Non-pigmented ciliary epithelial cell (primary cell): ENCODE measurements around the gene CRACR2A.

Source experiments
- DNase-seq: peaks from one replicate; pipeline ENCODE4 v3.0.0-alpha.2; 2010; ENCODE audit warnings: low read depth

CRACR2A gene

DNA sequence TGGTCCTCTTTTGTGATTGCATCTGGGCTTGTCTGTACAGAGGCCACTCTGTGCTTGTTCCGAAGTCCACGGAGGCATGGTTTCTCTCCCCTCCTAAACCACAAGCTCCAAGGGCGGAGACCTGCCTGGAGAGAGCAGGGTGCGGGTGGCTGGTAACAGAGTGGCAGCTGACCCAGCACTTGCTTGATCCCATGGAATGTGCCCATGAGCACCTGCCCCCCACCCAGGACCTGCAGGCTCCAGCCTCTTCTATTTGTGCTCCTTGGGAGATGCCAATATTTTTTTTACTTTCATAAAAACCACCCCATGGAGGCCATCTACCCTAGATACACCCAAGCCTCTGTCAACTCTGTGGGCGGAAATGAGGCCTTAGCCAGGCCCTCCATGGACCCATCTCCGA lies 157.2 kb downstream of the CRACR2A start:
- DNase-seq = no peak

DNA sequence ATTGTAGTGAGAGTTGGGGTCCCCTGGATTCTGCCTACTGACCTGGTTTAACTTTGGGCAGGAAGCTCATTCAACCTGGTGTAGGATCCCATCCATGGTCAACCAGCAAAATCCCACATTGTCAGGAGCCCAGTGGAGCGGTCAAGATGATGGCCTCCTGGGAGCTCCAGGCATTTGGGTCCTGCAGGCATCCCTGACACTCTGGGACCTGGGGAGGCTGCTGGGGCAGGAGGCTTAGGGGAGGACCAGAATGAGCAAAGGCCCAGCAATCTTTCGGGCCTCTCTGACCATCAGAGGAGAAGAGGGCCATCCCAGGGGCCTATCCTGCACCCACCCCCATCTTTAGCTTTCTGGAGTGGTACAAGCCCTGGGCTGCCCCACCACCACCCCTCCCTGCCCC lies 157.9 kb downstream of the CRACR2A start:
- no peak for DNase-seq

DNA sequence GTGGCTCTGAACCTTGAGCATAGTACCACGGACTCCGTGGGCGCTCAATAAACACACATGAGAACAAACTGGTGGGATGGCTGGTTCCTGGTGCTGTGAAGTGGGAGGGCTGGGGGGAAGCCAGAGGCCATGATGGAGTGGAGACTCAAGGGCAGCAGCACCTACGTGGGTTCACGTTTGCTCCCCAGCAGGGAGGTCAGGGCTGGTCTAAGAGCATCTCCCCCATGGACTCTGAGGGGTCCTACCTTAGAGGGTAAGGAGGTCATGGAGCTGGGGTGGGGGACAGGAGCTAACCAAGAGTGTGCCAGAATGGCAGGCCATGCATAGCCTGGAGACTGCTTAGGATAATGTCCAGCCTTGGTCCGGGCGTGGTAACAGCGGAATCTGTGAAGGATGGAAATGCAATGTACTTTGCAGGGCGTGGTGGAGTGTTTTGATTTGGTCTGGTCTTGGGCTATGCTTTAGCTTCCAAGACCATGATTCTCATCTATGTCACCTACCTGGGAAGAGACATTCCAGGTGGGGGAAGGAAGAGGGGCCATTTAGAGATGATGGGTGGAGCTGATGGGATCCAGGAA lies 158.9 kb downstream of the CRACR2A start:
- DNase-seq = no peak

DNA sequence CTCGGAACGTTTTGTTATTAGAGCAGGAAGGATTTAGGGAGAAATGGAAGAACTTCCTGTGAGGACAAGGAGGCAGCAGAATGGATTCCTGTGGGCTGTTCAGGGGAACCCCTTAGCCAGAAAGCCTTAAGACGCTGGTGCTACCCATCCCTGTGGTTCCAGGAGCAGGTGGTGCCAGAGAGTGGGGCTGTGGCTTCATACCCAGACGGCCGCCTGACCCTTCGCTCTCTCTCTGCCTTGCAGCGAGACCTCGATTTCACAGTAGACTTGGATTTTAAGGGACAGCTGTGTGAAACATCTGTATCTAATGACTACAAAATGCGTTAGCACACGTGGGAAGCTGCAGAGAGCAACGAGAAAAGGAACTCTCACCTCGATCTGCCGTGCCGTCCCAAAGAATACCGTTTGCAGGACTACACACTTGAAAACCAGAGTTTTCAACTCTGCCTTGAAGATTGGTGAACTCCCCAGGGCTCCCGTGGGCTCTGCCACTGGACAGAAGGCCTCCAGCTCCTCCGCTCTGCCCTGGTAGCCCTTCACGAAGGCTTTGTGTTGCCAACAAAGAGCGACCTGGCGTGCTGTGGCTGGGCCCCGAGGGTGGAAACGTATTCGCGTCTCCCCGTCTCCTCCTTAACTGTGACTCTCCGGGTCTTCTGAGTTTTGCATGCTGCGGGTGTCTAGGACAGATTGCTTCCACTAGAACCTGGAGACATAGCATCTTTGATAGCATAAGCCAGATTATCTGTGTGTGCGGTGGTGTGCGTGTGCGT lies 159.9 kb downstream of the CRACR2A start:
- no peak for DNase-seq

DNA sequence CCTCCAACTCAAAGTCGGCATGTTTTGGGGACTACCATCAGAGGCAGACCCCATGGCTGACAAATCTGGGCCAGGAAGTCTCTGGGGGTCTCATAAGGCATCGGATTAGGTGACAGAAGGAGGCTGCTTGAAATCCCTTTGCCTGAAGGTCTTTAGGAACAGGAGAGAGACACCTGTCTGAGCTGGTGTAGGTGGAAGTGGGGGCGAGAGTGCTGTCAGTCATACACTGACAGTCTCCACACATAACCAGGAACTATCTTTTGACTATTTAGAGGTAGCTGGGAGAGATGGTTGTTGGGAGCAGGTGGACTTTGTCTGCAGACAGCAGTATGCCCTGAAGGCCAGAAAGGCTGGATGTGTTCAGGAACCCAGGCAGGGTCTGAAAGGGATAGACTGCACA lies 163.2 kb downstream of the CRACR2A start:
- no peak for DNase-seq

DNA sequence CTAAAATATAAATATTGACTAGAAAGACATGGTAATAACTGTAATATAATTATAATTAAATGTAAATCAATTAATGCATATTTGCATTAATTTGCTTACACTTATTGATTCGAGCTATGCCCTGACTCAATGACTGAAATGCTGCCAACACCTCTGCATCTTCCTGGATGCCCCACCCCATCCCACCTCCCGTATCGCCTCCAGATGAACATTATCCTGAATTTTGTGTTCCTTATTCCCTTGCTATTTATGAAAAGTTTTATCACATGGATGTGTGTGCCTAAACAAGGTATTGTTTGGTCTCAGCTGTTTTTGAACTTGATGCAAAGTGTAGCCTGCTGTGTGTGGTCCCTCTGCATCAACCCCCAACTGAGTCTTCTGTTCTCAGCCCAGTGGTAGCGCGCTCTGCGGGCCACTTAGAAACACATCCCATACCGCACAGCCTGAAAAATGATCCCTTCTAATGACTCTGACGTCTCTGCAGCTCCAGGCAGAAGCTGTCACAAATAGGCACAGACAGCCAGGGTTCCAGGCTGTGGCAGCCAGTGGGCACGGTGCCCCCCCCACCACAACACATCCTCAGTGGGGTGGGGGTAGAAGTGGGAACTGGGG lies 165.4 kb downstream of the CRACR2A start:
- no peak for DNase-seq

DNA sequence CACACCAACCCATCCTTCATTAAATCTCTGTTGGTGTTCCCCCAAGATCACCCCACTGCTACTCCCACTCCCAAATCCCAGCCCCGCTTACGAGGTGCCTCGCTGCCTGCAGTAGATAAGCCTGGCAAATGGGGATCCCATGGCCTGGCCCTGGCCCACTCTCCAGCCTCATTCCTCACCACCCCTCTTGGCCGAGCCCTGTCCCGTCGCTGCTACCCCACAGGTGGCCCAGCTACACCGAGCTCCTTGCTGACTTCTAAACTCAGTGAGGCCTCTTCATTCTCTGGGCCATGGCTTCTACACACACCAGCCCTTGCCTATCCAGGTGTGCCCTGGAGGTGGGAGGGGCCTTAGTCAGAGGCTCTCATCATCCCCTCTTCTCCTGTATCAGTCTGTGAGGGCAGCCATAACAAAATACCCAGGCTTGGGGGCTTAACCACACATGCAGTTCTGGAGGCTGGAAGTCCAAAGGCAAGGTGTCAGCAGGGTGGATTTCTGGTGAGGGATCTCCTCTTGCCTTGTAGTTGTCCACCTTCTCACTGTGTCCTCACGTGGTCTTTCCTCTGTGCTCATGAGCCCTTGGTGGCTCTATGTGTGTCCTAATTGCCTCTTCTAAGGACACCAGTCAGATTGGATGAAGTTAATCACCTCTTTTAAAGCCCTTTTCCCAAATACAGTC lies 169.1 kb downstream of the CRACR2A start:
- no peak for DNase-seq

DNA sequence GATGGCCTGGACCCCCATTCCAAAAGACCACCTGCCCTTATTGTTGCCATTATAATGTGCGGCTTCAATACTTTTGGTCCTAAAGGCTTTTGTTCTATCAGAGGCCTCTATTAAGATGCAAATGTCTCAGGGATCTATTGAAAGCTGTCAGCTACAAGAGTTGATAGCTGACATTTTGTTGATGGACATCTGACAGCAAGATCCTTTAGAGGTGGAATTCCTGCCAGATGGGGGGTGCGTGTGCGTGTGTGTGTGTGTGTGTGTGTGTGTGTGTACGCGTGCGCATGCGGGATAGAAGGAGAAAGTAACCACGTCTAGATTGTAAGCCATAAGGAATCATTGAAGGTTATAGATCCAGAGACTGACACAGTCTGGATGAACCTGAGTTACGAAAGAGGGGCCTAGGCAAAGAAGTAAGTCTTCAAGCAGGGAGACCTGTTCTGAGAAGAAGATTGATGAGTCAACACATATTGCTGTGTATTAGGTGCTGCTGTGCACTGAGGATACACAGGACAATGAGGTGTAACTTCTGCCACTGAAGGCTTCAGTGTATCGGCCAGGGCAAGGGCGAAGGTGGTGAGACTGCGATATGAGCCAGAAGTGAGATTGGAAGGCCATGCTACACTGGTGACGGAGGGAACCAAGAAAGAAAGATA lies 172.7 kb downstream of the CRACR2A start:
- DNase-seq = no peak

DNA sequence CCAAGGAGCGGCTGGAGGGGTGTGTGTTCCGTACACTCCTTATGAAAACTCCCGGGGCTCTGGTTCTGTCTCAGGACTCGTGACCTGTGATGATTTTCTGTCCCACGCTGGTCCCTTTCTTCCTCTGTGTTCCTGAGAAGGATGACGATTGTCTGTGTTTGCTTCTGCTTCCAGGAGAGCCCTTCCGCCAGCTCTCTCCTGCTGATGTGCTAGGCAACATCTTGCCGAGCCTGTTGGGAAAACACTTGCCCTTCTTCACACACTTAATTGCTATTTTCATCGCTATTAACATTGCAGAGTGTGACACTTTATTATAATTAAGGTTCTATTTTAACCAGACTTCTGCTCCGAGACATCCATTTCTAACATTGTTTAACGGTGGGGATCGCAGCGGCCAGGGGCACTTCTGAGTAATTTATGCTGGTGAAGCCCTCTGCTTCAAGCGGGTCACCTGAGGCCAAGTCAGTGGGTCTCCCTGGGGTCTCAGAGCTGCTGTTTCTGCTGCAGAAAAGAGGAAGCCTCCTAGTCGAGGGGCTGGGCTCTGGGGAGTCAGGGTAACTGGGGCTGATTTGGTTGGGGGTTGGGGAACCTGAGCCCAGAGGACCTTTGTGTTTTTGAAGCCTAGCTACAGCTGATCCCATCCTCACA lies 173.3 kb downstream of the CRACR2A start:
- DNase-seq = no peak

DNA sequence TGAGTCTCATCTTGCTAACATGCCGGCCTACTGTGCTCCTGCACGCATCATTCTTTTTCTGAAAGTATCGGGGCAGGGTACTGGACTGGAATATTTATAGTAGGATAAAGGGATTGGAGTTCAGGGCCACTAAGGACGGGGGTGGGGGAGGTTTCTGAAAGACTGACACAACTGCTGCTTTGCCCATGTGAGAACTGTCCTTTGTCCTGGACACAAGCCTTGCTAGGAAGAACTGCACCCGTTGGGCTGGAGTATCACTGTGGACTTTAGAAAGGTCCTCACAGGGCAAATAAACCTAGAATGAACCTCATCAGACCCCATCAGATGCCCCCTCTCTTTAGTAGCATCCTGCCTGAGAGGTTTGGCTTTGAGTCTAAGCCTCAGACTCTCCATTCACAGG lies 174.4 kb downstream of the CRACR2A start:
- no peak for DNase-seq

DNA sequence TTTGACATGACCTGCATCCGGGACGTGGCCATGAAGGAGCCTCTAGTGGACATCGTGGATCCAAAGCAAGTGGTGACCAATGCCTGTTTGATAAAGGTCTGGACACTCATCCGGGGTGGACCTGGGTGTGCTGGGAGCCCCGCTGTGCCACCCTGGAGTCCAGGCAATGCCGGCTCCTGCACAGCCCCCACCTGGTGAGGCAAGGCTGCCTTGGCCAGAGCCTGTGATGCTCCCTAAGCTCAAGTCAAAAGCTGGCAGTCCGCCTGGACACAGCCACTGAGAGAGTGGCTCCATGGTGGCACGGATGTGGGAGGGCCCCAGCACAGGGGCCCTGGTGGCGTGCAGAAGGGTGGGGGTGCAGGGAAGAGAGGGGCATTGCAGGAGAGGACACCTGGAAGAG lies 176.0 kb downstream of the CRACR2A start:
- no peak for DNase-seq

DNA sequence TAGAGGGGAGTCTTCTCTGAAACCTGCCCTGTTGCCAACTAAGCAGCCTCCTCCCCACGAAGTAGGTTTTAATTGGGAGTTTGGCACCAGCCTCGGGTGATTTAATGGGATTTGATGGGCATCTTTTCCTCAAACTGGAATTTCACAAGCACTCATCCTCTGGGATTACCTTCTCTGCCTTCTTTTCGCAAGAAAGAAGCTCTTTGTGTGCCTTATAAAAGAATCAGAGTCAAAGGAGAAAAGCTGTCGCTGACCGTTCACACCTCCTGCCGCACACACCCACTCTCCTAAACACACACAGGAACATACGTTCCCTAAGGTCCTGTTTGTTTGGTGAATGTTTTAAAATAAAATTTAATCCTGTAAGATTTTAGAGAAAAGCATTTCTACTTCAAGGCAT lies 177.9 kb downstream of the CRACR2A start:
- DNase-seq = no peak

DNA sequence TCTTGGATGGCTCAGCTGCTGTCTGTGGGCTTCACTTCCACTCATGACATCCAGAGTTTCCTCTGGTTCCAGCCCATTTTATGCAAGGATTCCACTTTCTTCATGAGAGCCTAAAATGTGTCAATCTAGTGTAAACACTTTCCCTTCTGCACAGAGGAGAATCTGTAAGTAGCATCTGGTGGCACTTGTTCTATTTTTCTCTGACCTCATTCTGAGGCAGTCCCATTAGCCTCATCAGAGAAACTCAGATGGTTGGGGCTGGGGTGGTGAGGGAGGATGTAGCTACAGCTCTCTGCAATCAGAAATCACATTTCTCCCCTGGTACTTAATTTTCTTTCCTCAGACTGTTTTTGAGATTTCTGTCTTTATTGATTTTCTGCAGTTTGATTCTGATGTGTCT lies 180.3 kb downstream of the CRACR2A start:
- no peak for DNase-seq

DNA sequence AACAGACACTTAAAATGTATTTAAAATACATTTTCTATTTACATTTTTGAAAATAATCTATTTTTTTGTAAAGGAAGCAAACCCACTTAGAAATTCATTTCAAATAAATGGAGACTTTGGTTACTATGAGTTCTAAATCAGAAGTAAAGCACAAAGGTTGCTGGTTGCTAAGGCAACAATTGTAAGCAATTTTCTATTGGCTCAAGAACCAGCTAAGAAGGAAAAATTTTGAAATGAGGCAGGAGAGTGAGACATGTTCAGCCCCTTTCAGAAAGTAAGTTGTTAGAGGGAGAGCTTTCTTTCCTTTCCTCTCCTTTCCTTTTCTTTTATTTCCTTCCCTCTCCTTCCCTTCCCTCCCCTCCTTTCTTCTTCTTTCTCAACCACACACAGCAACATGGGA lies 181.2 kb downstream of the CRACR2A start:
- DNase-seq = no peak

DNA sequence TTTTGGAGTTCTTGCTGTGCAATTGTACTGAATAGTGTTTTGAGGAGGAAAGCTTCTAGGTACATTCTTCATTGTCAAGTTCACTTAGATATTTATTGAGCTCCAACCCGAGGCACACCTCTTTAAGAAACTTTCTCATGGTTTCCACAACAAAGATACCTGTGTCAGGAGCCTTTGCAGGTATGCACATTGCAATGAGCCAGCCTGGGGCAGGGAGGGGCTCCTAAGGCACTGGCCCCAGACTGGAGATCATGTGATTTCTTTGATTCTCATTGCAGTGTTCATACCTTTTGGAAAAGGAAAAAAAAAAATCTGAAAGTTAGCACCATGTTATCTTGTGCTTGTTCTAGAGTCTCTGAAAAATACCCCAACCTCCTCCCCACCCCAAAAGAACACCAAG lies 181.6 kb downstream of the CRACR2A start:
- DNase-seq = no peak

DNA sequence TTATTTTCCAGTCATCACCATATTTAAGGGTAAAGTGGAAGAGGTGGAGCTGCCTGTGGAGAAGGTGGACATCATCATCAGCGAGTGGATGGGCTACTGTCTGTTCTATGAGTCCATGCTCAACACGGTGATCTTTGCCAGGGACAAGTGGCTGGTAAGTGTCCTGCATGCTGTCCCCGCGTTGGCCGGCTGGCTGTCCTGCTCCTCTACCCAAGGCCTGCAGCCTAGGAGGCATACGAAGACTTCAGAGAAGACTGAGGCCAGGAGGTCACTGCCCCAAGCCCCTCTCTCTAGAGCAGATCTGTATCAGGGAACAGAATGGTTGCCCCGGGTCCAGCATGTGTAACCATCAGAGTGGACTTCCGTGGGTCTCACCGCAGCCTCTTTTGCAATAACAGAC lies 184.2 kb downstream of the CRACR2A start:
- DNase-seq = no peak

DNA sequence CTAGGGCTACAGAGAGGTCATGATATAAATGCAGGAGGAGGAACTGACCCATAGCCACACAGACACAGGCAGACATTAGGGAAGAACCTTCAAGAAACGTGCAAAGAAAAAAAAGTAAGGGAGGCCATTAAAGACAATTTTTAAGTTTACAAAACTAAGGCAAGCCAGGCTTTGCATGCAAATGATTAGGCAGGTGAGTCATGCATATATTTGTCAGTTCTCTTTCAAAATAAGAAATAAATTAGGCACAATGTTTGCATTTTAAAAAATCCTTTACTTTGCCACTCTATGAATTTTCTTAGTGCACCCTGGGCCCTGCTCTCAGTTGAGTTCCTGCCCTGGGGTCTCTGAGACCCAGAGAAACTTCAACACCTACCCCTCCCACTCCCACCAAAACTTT lies 186.9 kb downstream of the CRACR2A start:
- DNase-seq = no peak
